ENCODE results near the gene MALRD1.

- TF ChIP-seq, protein P1, sequence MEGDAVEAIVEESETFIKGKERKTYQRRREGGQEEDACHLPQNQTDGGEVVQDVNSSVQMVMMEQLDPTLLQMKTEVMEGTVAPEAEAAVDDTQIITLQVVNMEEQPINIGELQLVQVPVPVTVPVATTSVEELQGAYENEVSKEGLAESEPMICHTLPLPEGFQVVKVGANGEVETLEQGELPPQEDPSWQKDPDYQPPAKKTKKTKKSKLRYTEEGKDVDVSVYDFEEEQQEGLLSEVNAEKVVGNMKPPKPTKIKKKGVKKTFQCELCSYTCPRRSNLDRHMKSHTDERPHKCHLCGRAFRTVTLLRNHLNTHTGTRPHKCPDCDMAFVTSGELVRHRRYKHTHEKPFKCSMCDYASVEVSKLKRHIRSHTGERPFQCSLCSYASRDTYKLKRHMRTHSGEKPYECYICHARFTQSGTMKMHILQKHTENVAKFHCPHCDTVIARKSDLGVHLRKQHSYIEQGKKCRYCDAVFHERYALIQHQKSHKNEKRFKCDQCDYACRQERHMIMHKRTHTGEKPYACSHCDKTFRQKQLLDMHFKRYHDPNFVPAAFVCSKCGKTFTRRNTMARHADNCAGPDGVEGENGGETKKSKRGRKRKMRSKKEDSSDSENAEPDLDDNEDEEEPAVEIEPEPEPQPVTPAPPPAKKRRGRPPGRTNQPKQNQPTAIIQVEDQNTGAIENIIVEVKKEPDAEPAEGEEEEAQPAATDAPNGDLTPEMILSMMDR (conservative IDR thresholded peaks at IDR 0.05 in 1 of 2, IDR thresholded peaks at IDR 0.05 in 1 of 2; ENCODE audit: extremely low read depth in 1 of 2, insufficient read depth in 1 of 2, low read depth in 1 of 2, low read length in 2 of 2), result no peak
- no peak for TF ChIP-seq EZH2 (IDR thresholded peaks at IDR 0.05; ENCODE audit: borderline replicate concordance, low read length)
Observed at GRCh38 chr10:19656420-19657042, 607.9 kb downstream of the MALRD1 start.
